Activated CD8-positive, alpha-beta memory T cell treated with anti-CD3 and anti-CD28 coated beads, Interleukin-2, amount 10 ng/mL, durations not matched to agents 7 days and 5 days (primary cell): ENCODE measurements around the gene MTHFD1L. TPM values are rescaled to one million over a fixed set of nuclear protein-coding genes. Genes with fewer than 3 reads are reported as not detected.

ENCODE experiments used
- ATAC-seq: fragments of 150-1000 bp; cut with Tn5 transposase; one replicate; pipeline ENCODE4 v1.10.0; 2021; ENCODE audit warnings: moderate library complexity
- CTCF ChIA-PET: fragments of 350-600 bp; sonication (Branson Sonifier 250); formaldehyde crosslinking; loops from one replicate; lab custom pipeline; 2021; ENCODE audit warnings: antibody characterized with exemption; lab: Charles Lee
- DNase-seq: peaks from one replicate; pipeline ENCODE4 v3.0.0-alpha.2; 2020
- H3K27ac Mint-ChIP-seq: one replicate; pipeline ENCODE4 v1.8.0; 2021; ENCODE audit warnings: mild to moderate bottlenecking, mixed read lengths
- H3K27me3 Mint-ChIP-seq: one replicate; pipeline ENCODE4 v1.8.0; 2021; ENCODE audit warnings: mixed read lengths
- H3K36me3 Mint-ChIP-seq: one replicate; pipeline ENCODE4 v1.8.0; 2021; ENCODE audit warnings: mild to moderate bottlenecking, mixed read lengths
- H3K4me1 Mint-ChIP-seq: one replicate; pipeline ENCODE4 v1.8.0; 2021; ENCODE audit warnings: mixed read lengths
- H3K4me3 Mint-ChIP-seq: one replicate; pipeline ENCODE4 v1.8.0; 2021; ENCODE audit warnings: mild to moderate bottlenecking, moderate library complexity, mixed read lengths
- H3K9me3 Mint-ChIP-seq: one replicate; pipeline ENCODE4 v1.8.0; 2022; ENCODE audit warnings: low read depth, mixed read lengths
- total RNA-seq, 2 experiments: library from RNA; stranded (reverse); gene quantifications; one replicate each; pipeline ENCODE4 v1.2.3, GENCODE V29; 2021

Gene MTHFD1L
- total RNA-seq, 2 experiments from 2014 or later: 54.1 to 82.8 TPM

GRCh38 chr6:150894935-150895552 lies 29.5 kb downstream of the MTHFD1L start:
- peaks cover 32% of the 10 kb centered on the region for H3K36me3 Mint-ChIP-seq
- H3K27me3 Mint-ChIP-seq: no peaks in the 10 kb centered on the region
- peak; percentile 76 for ATAC-seq
- CTCF ChIA-PET: interaction anchor here (1.1 to 11.2 kb wide), 6 partner anchors 28 to 511 kb away, joined by 3 to 189 read pairs (median 4); no protein-coding TSS in a partner anchor
- H3K27ac Mint-ChIP-seq: peak overlapping the region; percentile 65
- no peak overlapping the region for H3K4me3 Mint-ChIP-seq
- H3K9me3 Mint-ChIP-seq: no peaks in the 10 kb centered on the region
- peak; percentile 58 for DNase-seq
- peaks cover 46% of the 10 kb centered on the region for H3K4me1 Mint-ChIP-seq

- CTCF ChIA-PET: interaction anchor here (1.4 to 11.2 kb wide), 3 partner anchors 29 to 428 kb away, joined by 4 to 189 read pairs (median 4); no protein-coding TSS in a partner anchor
- DNase-seq: peak; percentile 16
- H3K9me3 Mint-ChIP-seq: no peaks in the 10 kb centered on the region
- peaks cover 46% of the 10 kb centered on the region for H3K4me1 Mint-ChIP-seq
- no peak overlapping the region for H3K4me3 Mint-ChIP-seq
- H3K36me3 Mint-ChIP-seq: peaks cover 30% of the 10 kb centered on the region
- H3K27ac Mint-ChIP-seq: no peak overlapping the region
- ATAC-seq: no peak
- H3K27me3 Mint-ChIP-seq: no peaks in the 10 kb centered on the region
Observed at GRCh38 chr6:150895928-150896632, 30.6 kb downstream of the MTHFD1L start.

DNA sequence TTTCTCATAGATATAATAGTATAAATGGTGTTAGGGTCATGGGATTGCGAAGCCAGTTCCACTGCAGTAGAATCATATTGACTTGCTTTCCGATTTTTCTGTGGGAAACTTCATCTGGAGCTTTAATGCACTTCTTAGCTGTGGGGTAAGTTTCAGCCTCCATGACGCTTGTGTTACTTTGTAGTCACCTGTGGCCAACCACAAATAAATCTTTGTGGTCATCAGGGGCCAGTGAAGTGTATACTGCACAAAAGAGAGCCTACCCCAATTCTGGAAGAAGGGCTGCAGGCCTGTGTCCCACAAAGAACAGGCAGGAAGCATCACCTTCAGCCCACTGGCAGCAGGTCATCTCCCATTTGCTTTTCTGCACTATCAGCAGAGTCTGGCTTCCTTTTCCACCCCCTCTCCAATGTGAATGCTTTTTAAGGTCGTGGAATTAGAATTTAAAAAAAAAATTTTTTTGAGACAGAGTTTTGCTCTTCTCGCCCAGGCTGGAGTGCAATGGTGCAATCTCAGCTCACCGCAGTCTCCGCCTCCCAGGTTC lies 32.0 kb downstream of the MTHFD1L start:
- H3K27ac Mint-ChIP-seq: no peak overlapping the region
- H3K36me3 Mint-ChIP-seq: peaks cover 26% of the 10 kb centered on the region
- H3K9me3 Mint-ChIP-seq: no peaks in the 10 kb centered on the region
- no peak overlapping the region for H3K4me3 Mint-ChIP-seq
- no peaks in the 10 kb centered on the region for H3K27me3 Mint-ChIP-seq
- CTCF ChIA-PET: interaction anchor here (11.2 kb wide), 1 partner anchor 426 kb away, joined by 189 read pairs; no protein-coding TSS in a partner anchor
- peak; percentile 38 for DNase-seq
- peaks cover 42% of the 10 kb centered on the region for H3K4me1 Mint-ChIP-seq
- ATAC-seq: no peak

GRCh38 chr6:150898399-150899170 lies 33.1 kb downstream of the MTHFD1L start:
- H3K27ac Mint-ChIP-seq: no peak overlapping the region

GRCh38 chr6:150899231-150899630 lies 33.7 kb downstream of the MTHFD1L start:
- no peaks in the 10 kb centered on the region for H3K9me3 Mint-ChIP-seq
- no peak overlapping the region for H3K4me3 Mint-ChIP-seq
- CTCF ChIA-PET: no interaction called here
- DNase-seq (no peak), ATAC-seq (no peak)
- H3K4me1 Mint-ChIP-seq: peaks cover 37% of the 10 kb centered on the region
- no peak overlapping the region for H3K27ac Mint-ChIP-seq
- no peaks in the 10 kb centered on the region for H3K27me3 Mint-ChIP-seq
- H3K36me3 Mint-ChIP-seq: peaks cover 21% of the 10 kb centered on the region

More at GRCh38 chr6:150898399-150899170, 33.1 kb downstream of the MTHFD1L start:
- no peaks in the 10 kb centered on the region for H3K9me3 Mint-ChIP-seq
- DNase-seq (peak; percentile 27), ATAC-seq (no peak)
- H3K4me1 Mint-ChIP-seq: peaks cover 41% of the 10 kb centered on the region
- peaks cover 23% of the 10 kb centered on the region for H3K36me3 Mint-ChIP-seq
- CTCF ChIA-PET: interaction anchor here (11.2 kb wide), 1 partner anchor 425 kb away, joined by 189 read pairs; no protein-coding TSS in a partner anchor
- H3K4me3 Mint-ChIP-seq: no peak overlapping the region
- no peaks in the 10 kb centered on the region for H3K27me3 Mint-ChIP-seq

DNA sequence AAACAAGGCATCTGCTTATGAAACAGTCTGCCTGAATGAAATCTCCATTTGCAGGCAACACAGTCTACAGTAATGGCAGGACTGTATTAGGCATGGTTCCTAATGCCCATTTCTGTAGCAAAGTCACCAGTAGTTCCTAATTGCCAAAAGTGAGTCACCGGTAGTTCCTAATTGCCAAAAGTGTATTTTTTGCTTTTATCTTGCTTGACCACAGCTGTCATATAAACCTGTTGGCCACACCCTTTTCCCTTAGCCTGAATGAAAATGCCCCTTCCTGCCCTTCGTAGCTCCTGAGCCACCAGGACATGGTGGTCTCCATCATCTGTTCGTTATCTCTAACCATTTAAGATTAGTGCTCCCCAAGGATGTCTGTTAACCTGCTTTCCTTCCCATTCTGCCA lies 34.5 kb downstream of the MTHFD1L start:
- Mint-ChIP-seq H3K27ac (no peak overlapping the region), H3K9me3 (no peaks in the 10 kb centered on the region), H3K4me3 (no peak overlapping the region), H3K4me1 (peaks cover 29% of the 10 kb centered on the region), H3K27me3 (no peaks in the 10 kb centered on the region), H3K36me3 (peaks cover 20% of the 10 kb centered on the region)
- DNase-seq (peak; percentile 4), ATAC-seq (no peak)
- CTCF ChIA-PET: interaction anchor here (0.8 kb wide), 1 partner anchor 9 kb away, joined by 4 read pairs; no protein-coding TSS in a partner anchor

DNA sequence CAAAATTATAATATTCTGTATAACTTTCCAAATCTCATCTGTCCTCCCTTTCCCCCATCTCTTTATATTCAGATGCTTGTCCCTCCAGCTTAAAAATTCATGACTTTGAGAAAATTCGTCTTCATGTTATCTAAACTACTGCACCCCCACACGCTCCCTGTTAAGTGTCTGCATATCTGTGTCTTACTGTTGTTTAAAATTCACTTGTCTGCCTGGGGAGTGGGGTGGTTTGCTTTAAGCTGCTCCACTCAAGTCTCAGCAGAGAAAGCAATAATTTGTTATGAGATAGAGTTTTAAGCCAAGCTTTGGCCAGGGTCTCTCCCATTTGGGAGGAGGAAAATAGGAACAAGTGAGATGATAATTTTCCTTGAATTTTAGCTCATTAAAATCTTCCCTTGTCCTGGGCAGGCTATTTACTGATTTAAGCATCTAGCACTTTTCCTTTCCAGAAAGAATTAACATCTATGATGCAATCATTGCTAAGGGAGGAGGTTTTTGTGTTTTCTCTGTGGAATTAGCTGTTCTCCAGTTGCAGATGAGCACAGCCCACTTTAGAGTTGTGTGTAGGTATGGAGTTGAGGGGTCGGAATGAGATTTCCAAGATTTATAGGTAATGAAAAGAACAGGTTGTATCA lies 36.8 kb downstream of the MTHFD1L start:
- Mint-ChIP-seq H3K9me3 (no peaks in the 10 kb centered on the region), H3K4me1 (peaks cover 9% of the 10 kb centered on the region), H3K36me3 (peaks cover 29% of the 10 kb centered on the region), H3K27ac (no peak overlapping the region), H3K4me3 (no peak overlapping the region), H3K27me3 (no peaks in the 10 kb centered on the region)
- DNase-seq (no peak), ATAC-seq (no peak)
- CTCF ChIA-PET: interaction anchor here (0.5 to 2.3 kb wide), 4 partner anchors 27 to 1628 kb away, joined by 3 to 6 read pairs (median 5); partner anchors contain the start of gene MTHFD1L

DNA sequence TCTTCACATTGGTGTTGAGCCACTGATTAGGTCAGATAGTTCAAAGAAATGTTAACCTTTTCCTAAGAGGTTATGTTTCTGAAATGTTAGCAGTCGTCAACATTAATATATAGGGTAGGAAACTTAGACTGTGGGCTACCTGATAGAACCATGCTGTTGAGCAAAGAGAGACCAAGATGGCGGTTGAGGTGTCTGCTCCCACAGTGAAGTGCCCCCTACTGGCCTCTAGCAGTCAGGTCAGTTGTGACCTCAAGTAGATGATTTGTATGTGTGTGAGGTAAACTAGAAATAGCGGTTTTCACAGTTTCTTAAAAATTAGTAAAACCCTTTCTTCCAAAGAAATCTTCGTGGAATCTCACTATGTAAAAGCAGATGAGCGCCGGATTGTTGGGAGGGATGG lies 40.3 kb downstream of the MTHFD1L start:
- Mint-ChIP-seq H3K27me3 (no peaks in the 10 kb centered on the region), H3K9me3 (no peaks in the 10 kb centered on the region), H3K36me3 (peaks cover 27% of the 10 kb centered on the region), H3K4me3 (no peak overlapping the region), H3K27ac (no peak overlapping the region), H3K4me1 (no peaks in the 10 kb centered on the region)
- ATAC-seq (no peak), DNase-seq (no peak)
- CTCF ChIA-PET: no interaction called here

GRCh38 chr6:150906641-150907326 lies 41.3 kb downstream of the MTHFD1L start:
- ATAC-seq (no peak), DNase-seq (no peak)
- H3K4me3 Mint-ChIP-seq: no peak overlapping the region
- H3K27me3 Mint-ChIP-seq: no peaks in the 10 kb centered on the region
- no peak overlapping the region for H3K27ac Mint-ChIP-seq
- peaks cover 3% of the 10 kb centered on the region for H3K9me3 Mint-ChIP-seq
- H3K4me1 Mint-ChIP-seq: no peaks in the 10 kb centered on the region
- H3K36me3 Mint-ChIP-seq: peaks cover 33% of the 10 kb centered on the region
- CTCF ChIA-PET: interaction anchor here (2.3 kb wide), 1 partner anchor 14 kb away, joined by 7 read pairs; no protein-coding TSS in a partner anchor

- peaks cover 38% of the 10 kb centered on the region for H3K36me3 Mint-ChIP-seq
- H3K4me1 Mint-ChIP-seq: no peaks in the 10 kb centered on the region
- H3K27ac Mint-ChIP-seq: no peak overlapping the region
- no peak for ATAC-seq
- H3K4me3 Mint-ChIP-seq: no peak overlapping the region
- no peaks in the 10 kb centered on the region for H3K27me3 Mint-ChIP-seq
- CTCF ChIA-PET: interaction anchor here (2.3 kb wide), 1 partner anchor 15 kb away, joined by 7 read pairs; no protein-coding TSS in a partner anchor
- peaks cover 3% of the 10 kb centered on the region for H3K9me3 Mint-ChIP-seq
- no peak for DNase-seq
Observed at GRCh38 chr6:150907383-150907782, 41.9 kb downstream of the MTHFD1L start.

DNA sequence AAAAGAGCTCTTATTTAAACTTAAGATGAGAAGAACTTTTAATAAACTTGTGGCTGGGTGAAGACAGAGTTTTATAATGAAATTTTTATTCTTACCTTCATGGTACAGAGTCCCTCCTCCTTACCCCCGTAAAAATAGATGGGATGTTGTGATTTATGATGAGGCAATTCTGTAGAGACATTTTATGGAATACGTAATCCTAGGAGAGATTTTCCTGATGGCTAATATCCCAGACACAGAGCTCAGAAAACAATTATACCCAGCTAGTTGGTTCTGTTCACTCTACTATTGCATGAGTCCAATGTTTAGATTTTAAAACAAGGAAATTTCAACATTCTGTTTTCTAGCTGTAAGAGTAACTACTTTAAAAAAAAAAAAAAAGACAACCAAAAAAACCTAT lies 43.4 kb downstream of the MTHFD1L start:
- no peaks in the 10 kb centered on the region for H3K27me3 Mint-ChIP-seq
- H3K36me3 Mint-ChIP-seq: peaks cover 40% of the 10 kb centered on the region
- DNase-seq (no peak), ATAC-seq (no peak)
- H3K4me3 Mint-ChIP-seq: no peak overlapping the region
- peaks cover 3% of the 10 kb centered on the region for H3K9me3 Mint-ChIP-seq
- no peaks in the 10 kb centered on the region for H3K4me1 Mint-ChIP-seq
- no peak overlapping the region for H3K27ac Mint-ChIP-seq
- CTCF ChIA-PET: interaction anchor here (0.9 to 2.5 kb wide), 3 partner anchors 17 to 415 kb away, joined by 3 to 13 read pairs (median 3); no protein-coding TSS in a partner anchor

DNA sequence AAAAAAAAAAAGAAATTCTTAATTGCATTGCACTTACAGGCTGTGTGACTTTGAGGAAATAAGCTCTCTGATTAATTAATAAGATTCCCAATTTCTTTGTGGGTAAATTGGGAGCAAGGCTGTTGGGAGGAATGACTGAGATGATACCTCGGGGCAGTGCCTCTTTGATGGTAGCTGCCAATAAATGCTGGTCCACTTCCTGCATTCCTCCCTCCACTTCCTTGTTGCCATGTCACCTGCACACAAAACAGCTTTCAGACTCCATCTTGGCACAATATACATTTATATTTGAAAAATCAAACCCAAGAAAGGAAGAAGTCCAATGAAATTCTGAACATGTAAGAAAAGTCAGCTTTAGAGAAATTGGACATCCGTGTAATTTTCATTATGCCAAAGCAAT lies 45.1 kb downstream of the MTHFD1L start:
- no peak for DNase-seq
- CTCF ChIA-PET: interaction anchor here (1.3 to 2.5 kb wide), 2 partner anchors 18 to 415 kb away, joined by 3 to 13 read pairs; no protein-coding TSS in a partner anchor
- Mint-ChIP-seq H3K36me3 (peaks cover 40% of the 10 kb centered on the region), H3K27me3 (no peaks in the 10 kb centered on the region), H3K27ac (no peak overlapping the region), H3K4me3 (no peak overlapping the region), H3K4me1 (no peaks in the 10 kb centered on the region), H3K9me3 (peaks cover 3% of the 10 kb centered on the region)
- no peak for ATAC-seq
